Spinal cord (tissue), 10 donors: ENCODE results near the gene ARFGAP2. TPM values are rescaled to one million over a fixed set of nuclear protein-coding genes. Genes with fewer than 3 reads are reported as not detected.
"Not testable (repeated sequence)": the region's sequence is repeated elsewhere in the genome, so short reads cannot be mapped to it uniquely, and the experiment has no call there.

Experiments used
- DNase-seq, 6 donors: peaks; one replicate each; pipeline versions ENCODE4 v3.0.0 to v3.0.0-alpha.2; 2013 to 2015; ENCODE audit warnings: low spot score in 6 of 6, low read depth in 4 of 6
- H3K27ac ChIP-seq: one replicate; pipeline ENCODE4 v1.5.1; 2013; ENCODE audit warnings: low read depth, low read length, control low read depth
- H3K27me3 ChIP-seq: one replicate; pipeline ENCODE4 v1.6.1; 2013; ENCODE audit warnings: low read length; ENCODE audit not compliant: control insufficient read depth, insufficient read depth
- H3K36me3 ChIP-seq: one replicate; pipeline ENCODE4 v1.6.1; 2013; ENCODE audit warnings: low read length; ENCODE audit not compliant: control insufficient read depth, insufficient read depth
- H3K4me1 ChIP-seq: one replicate; pipeline ENCODE4 v1.6.1; 2013; ENCODE audit warnings: low read length; ENCODE audit not compliant: control insufficient read depth, insufficient read depth
- H3K4me3 ChIP-seq: one replicate; pipeline ENCODE4 v1.5.1; 2013; ENCODE audit warnings: low read depth, low read length, control low read depth
- H3K9me3 ChIP-seq: one replicate; pipeline ENCODE4 v1.6.1; 2013; ENCODE audit warnings: low read length; ENCODE audit not compliant: control insufficient read depth, insufficient read depth
- WGBS: methylation state at CpG from one replicate; pipeline ENCODE4 v1.1.5; 2013; ENCODE audit warnings: missing lambda C conversion rate; ENCODE audit not compliant: insufficient coverage; 5-methylcytosine and 5-hydroxymethylcytosine counted together
- polyA plus RNA-seq, 2 donors: library from polyadenylated mRNA; unstranded; fragments of 120-200 nt; gene quantifications; one replicate each; pipeline ENCODE4 v1.2.1, GENCODE V29; 2013; ENCODE audit not compliant: insufficient read length in 2 of 2
- total RNA-seq, 2 donors: library from RNA; depleted of rRNA in 1 of 2; stranded (reverse); fragments of 120-200 nt in 1 of 2; fragments of >200 nt in 1 of 2; gene quantifications; one replicate each; pipeline versions ENCODE4 v1.2.3 to v1.2.4, GENCODE V29; 2013 to 2014
- donor health status: healthy.

The ARFGAP2 gene
- total and polyA plus RNA-seq, 4 donors, result 82.7 to 96.5 (median 91.9) TPM

GRCh38 chr11:47208628-47209027, 31.9 kb upstream of the ARFGAP2 start:
- H3K27ac ChIP-seq, result no peak overlapping the region
- no peak overlapping the region for H3K4me3 ChIP-seq
- no peaks in the 10 kb centered on the region for H3K27me3 ChIP-seq
- no peak for DNase-seq
- H3K36me3 ChIP-seq, result no peaks in the 10 kb centered on the region
- H3K9me3 ChIP-seq, result no peaks in the 10 kb centered on the region
- WGBS, result 76% methylated on average over 2 of the region's 5 CpGs
- H3K4me1 ChIP-seq, result peaks cover under 1% of the 10 kb centered on the region

- not testable (repeated sequence) for H3K4me3 ChIP-seq, H3K27me3 ChIP-seq, H3K36me3 ChIP-seq, H3K9me3 ChIP-seq, DNase-seq, H3K4me1 ChIP-seq, H3K27ac ChIP-seq
- 90% methylated on average over 10 of the region's 13 CpGs for WGBS
Measured at GRCh38 chr11:47208008-47208552, 31.4 kb upstream of the ARFGAP2 start.

- DNase-seq, result no peak
- no peak overlapping the region for H3K27ac ChIP-seq
- no peaks in the 10 kb centered on the region for H3K36me3 ChIP-seq
- H3K4me1 ChIP-seq, result no peaks in the 10 kb centered on the region
- no peaks in the 10 kb centered on the region for H3K27me3 ChIP-seq
- H3K9me3 ChIP-seq, result no peaks in the 10 kb centered on the region
- 76% methylated on average over 5 of the region's 6 CpGs for WGBS
- no peak overlapping the region for H3K4me3 ChIP-seq
Measured at GRCh38 chr11:47207459-47207858, 30.8 kb upstream of the ARFGAP2 start.

- H3K4me1 ChIP-seq, H3K4me3 ChIP-seq, H3K9me3 ChIP-seq, H3K36me3 ChIP-seq, H3K27ac ChIP-seq, H3K27me3 ChIP-seq, DNase-seq: not testable (repeated sequence)
- 80% methylated on average over 1 of the region's 5 CpGs for WGBS
Measured at GRCh38 chr11:47206577-47206976, 29.9 kb upstream of the ARFGAP2 start.

GRCh38 chr11:47204637-47204989, 27.9 kb upstream of the ARFGAP2 start:
- Histone ChIP-seq H3K27me3 (no peaks in the 10 kb centered on the region), H3K27ac (no peak overlapping the region), H3K9me3 (no peaks in the 10 kb centered on the region), H3K4me1 (no peaks in the 10 kb centered on the region), H3K36me3 (no peaks in the 10 kb centered on the region), H3K4me3 (no peak overlapping the region)
- peak in 1 of 6 donors; percentile 83 for DNase-seq
- WGBS, result 75% methylated on average over 1 of the region's 2 CpGs

GRCh38 chr11:47202576-47202975, 25.9 kb upstream of the ARFGAP2 start:
- no peak for DNase-seq

GRCh38 chr11:47201015-47201414, 24.3 kb upstream of the ARFGAP2 start:
- DNase-seq, result no peak
- no peaks in the 10 kb centered on the region for H3K36me3 ChIP-seq
- no peak overlapping the region for H3K27ac ChIP-seq
- H3K4me3 ChIP-seq, result no peak overlapping the region
- H3K27me3 ChIP-seq, result no peaks in the 10 kb centered on the region
- 92% methylated on average over 4 of the region's 4 CpGs for WGBS
- no peaks in the 10 kb centered on the region for H3K9me3 ChIP-seq
- H3K4me1 ChIP-seq, result no peaks in the 10 kb centered on the region

More at GRCh38 chr11:47202576-47202975, 25.9 kb upstream of the ARFGAP2 start:
- WGBS, result 100% methylated on average over 3 of the region's 5 CpGs
- no peak overlapping the region for H3K4me3 ChIP-seq
- no peaks in the 10 kb centered on the region for H3K4me1 ChIP-seq
- no peaks in the 10 kb centered on the region for H3K27me3 ChIP-seq
- no peak overlapping the region for H3K27ac ChIP-seq
- no peaks in the 10 kb centered on the region for H3K36me3 ChIP-seq
- H3K9me3 ChIP-seq, result no peaks in the 10 kb centered on the region

GRCh38 chr11:47198161-47198560, 21.5 kb upstream of the ARFGAP2 start:
- H3K27ac ChIP-seq, DNase-seq, H3K4me3 ChIP-seq, H3K36me3 ChIP-seq, H3K4me1 ChIP-seq, H3K9me3 ChIP-seq, H3K27me3 ChIP-seq: not testable (repeated sequence)
- 91% methylated on average over 7 of the region's 9 CpGs for WGBS

GRCh38 chr11:47192111-47192510, 15.4 kb upstream of the ARFGAP2 start:
- Histone ChIP-seq H3K27ac (no peak overlapping the region), H3K27me3 (peaks cover 7% of the 10 kb centered on the region), H3K36me3 (no peaks in the 10 kb centered on the region), H3K4me3 (no peak overlapping the region), H3K4me1 (peaks cover 13% of the 10 kb centered on the region), H3K9me3 (no peaks in the 10 kb centered on the region)
- 47% methylated on average over 3 of the region's 4 CpGs for WGBS
- no peak for DNase-seq

- H3K4me3 ChIP-seq, DNase-seq, H3K36me3 ChIP-seq, H3K9me3 ChIP-seq, H3K27ac ChIP-seq: not testable (repeated sequence)
- Histone ChIP-seq H3K4me1 (peaks cover 21% of the 10 kb centered on the region), H3K27me3 (peaks cover 15% of the 10 kb centered on the region)
- 92% methylated on average over 6 of the region's 10 CpGs for WGBS
Measured at GRCh38 chr11:47191137-47191536, 14.5 kb upstream of the ARFGAP2 start.
